Ishikawa (cell line): Measurements from ENCODE around the gene SLC5A2.

ENCODE experiments used
- CEBPB ChIP-seq: IDR thresholded peaks from 2 replicates; pipeline ENCODE4 v1.6.1; 2012
- CREB1 ChIP-seq: IDR thresholded peaks from 2 replicates; pipeline ENCODE4 v1.6.1; 2012; ENCODE audit warnings: low read depth
- EGR1 ChIP-seq: IDR thresholded peaks from 2 replicates; pipeline ENCODE4 v1.6.1; 2012
- EP300 ChIP-seq: IDR thresholded peaks from 2 replicates; pipeline ENCODE4 v1.6.1; 2012; ENCODE audit warnings: borderline replicate concordance
- FOXM1 ChIP-seq: IDR thresholded peaks from 2 replicates; pipeline ENCODE4 v1.6.1; 2012; ENCODE audit warnings: low read depth, borderline replicate concordance
- MAX ChIP-seq: IDR thresholded peaks from 2 replicates; pipeline ENCODE4 v1.6.1; 2012
- NFIC ChIP-seq: IDR thresholded peaks from 2 replicates; pipeline ENCODE4 v1.6.1; 2012
- RAD21 ChIP-seq: IDR thresholded peaks from 2 replicates; pipeline ENCODE4 v1.6.1; 2012; ENCODE audit warnings: low read depth
- TAF1 ChIP-seq: IDR thresholded peaks from 2 replicates; pipeline ENCODE4 v1.6.1; 2012; ENCODE audit warnings: low read depth, mild to moderate bottlenecking
- TCF12 ChIP-seq: IDR thresholded peaks from 2 replicates; pipeline ENCODE4 v1.6.1; 2012; ENCODE audit warnings: low read depth
- TEAD4 ChIP-seq: IDR thresholded peaks from 2 replicates; pipeline ENCODE4 v1.6.1; 2012
- YY1 ChIP-seq: IDR thresholded peaks from 2 replicates; pipeline ENCODE4 v1.6.1; 2012; ENCODE audit warnings: low read depth
- ZBTB7A ChIP-seq: IDR thresholded peaks from 2 replicates; pipeline ENCODE4 v1.6.1; 2012; ENCODE audit warnings: low read depth
- TF ChIP-seq, protein P1 (sequence below): IDR thresholded peaks from 2 replicates; pipeline ENCODE4 v1.6.1; 2012
- TF ChIP-seq, protein P2 (sequence below): IDR thresholded peaks from 2 replicates; pipeline ENCODE4 v1.6.1; 2012; ENCODE audit warnings: low read depth, mild to moderate bottlenecking

Gene SLC5A2

DNA sequence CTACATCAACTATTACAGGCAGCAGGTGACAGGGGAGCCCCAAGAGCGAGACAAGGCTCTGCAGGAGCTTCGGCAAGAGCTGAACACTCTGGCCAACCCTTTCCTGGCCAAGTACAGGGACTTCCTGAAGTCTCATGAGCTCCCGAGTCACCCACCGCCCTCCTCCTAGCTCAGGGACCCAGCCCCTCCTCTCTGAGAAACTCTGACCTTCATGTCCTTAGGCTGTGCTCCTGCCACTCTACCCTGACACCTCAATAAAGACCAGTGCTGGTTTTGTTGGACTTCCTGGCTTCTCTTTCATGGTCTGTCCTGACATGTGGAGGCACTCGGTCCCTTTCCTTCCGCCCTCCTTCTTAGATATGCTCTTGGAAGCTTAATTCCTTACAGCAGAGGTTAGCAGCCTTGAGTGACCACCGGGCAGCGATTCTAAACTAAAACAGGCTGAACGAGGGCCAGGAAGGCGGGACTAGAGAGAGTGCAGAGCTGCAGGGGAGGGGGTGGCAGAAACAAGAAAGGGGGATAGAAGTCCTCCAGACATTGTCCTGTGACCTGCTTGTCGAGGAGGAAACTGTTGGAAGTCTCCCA lies 45.7 kb downstream of the SLC5A2 start:
- TF ChIP-seq, protein P1, sequence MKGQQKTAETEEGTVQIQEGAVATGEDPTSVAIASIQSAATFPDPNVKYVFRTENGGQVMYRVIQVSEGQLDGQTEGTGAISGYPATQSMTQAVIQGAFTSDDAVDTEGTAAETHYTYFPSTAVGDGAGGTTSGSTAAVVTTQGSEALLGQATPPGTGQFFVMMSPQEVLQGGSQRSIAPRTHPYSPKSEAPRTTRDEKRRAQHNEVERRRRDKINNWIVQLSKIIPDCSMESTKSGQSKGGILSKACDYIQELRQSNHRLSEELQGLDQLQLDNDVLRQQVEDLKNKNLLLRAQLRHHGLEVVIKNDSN, result no peak
- TF ChIP-seq NFIC, result no peak
- TF ChIP-seq CEBPB, result no peak
- no peak for TF ChIP-seq TAF1
- TF ChIP-seq ZBTB7A, result no peak
- TF ChIP-seq EGR1, result no peak
- TF ChIP-seq MAX, result no peak
- no peak for TF ChIP-seq TCF12
- TF ChIP-seq CREB1, result no peak
- no peak for TF ChIP-seq YY1
- no peak for TF ChIP-seq RAD21
- TF ChIP-seq EP300, result no peak
- no peak for TF ChIP-seq TEAD4
- TF ChIP-seq, protein P2, sequence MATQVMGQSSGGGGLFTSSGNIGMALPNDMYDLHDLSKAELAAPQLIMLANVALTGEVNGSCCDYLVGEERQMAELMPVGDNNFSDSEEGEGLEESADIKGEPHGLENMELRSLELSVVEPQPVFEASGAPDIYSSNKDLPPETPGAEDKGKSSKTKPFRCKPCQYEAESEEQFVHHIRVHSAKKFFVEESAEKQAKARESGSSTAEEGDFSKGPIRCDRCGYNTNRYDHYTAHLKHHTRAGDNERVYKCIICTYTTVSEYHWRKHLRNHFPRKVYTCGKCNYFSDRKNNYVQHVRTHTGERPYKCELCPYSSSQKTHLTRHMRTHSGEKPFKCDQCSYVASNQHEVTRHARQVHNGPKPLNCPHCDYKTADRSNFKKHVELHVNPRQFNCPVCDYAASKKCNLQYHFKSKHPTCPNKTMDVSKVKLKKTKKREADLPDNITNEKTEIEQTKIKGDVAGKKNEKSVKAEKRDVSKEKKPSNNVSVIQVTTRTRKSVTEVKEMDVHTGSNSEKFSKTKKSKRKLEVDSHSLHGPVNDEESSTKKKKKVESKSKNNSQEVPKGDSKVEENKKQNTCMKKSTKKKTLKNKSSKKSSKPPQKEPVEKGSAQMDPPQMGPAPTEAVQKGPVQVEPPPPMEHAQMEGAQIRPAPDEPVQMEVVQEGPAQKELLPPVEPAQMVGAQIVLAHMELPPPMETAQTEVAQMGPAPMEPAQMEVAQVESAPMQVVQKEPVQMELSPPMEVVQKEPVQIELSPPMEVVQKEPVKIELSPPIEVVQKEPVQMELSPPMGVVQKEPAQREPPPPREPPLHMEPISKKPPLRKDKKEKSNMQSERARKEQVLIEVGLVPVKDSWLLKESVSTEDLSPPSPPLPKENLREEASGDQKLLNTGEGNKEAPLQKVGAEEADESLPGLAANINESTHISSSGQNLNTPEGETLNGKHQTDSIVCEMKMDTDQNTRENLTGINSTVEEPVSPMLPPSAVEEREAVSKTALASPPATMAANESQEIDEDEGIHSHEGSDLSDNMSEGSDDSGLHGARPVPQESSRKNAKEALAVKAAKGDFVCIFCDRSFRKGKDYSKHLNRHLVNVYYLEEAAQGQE, result no peak
- TF ChIP-seq FOXM1, result no peak

DNA sequence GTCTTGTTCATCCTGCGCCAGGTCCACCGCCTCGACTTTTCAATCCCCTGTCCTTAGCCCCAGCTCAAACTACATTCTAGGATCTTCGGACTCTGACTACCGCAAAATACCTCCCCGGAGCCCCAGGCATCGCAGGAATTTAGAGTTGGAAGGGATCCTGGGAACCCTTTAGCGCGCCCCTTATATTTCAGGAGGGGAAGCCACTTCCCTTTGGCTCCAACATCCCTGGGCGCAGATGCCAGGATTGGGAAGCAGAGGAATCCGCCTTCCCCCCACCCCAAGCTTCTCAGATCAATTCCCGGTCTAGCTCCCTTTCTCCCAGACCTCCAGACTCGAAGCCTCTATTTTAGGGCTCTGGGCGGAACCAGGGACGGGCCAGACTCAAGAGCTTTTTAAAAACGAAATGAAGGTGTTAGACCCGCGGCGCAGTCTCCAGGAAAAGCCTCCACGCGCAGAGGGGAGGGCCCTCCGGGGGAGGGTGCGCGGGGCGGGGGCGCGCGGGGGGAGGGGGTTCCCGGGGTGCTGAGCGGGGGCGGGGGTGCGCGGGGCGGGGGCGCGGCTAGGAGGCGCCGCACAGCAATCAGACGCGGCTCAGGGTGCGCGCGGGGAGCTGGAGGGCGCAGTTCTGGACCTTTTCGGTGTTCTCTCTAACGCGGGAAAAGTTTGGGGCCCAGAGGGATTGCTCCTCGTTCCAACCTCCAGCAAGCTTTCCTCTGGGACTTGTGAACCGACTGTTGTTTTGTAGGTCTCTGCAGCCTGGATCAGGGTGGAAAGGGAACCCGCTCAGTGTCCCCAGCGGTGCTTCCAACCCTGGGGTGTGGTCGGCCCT lies 46.4 kb downstream of the SLC5A2 start:
- no peak for TF ChIP-seq TCF12
- no peak for TF ChIP-seq TEAD4
- TF ChIP-seq, protein P2, result no peak
- no peak for TF ChIP-seq EGR1
- TF ChIP-seq EP300, result no peak
- no peak for TF ChIP-seq CEBPB
- TF ChIP-seq RAD21, result no peak
- no peak for TF ChIP-seq YY1
- TF ChIP-seq, protein P1, result no peak
- TF ChIP-seq NFIC, result no peak
- no peak for TF ChIP-seq ZBTB7A
- no peak for TF ChIP-seq TAF1
- no peak for TF ChIP-seq CREB1
- TF ChIP-seq MAX, result no peak
- TF ChIP-seq FOXM1, result no peak

DNA sequence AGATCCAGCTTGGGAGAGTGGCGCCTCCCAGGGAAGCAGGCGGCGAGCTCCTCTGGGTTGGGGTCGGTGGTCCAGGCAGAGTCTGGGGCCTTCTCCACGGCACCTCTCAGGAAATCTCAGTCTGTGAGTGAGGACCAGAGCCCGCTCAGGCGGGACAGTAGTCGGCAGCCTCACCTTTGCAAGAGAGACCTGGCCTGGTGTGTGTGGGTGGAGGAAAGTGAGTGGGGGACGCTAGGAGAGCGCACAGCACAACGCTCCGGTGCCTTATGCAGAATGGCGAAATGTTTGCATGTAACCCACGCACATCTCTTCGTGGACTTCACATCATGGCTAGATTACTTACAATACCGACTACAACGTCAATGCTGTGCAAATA lies 47.0 kb downstream of the SLC5A2 start:
- no peak for TF ChIP-seq ZBTB7A
- no peak for TF ChIP-seq RAD21
- no peak for TF ChIP-seq TEAD4
- no peak for TF ChIP-seq YY1
- TF ChIP-seq NFIC, result no peak
- TF ChIP-seq TAF1, result no peak
- TF ChIP-seq CEBPB, result no peak
- no peak for TF ChIP-seq EP300
- TF ChIP-seq FOXM1, result no peak
- TF ChIP-seq, protein P2, result no peak
- no peak for TF ChIP-seq TCF12
- TF ChIP-seq CREB1, result no peak

DNA sequence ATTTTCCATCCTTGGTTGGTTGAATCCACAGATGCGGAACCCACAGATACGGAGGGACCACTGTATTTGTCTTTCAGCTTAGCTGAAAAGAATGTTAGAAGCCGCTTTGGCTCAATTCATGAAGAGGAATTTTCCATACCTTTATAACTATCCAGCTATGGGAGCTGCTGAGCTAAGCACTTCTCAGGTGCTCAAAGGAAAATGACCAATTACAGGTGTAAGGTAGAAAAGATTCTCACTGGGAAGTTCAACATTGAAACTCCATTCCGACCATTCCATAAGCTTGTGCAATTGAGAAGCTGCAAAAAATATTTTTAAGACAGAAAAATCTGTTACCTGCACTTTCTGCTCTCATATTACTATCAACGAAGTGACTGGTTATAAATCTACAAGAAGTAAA lies 47.5 kb downstream of the SLC5A2 start:
- TF ChIP-seq NFIC (no peak), EGR1 (no peak), CREB1 (no peak), EP300 (no peak)
